ENCODE data around the gene ERN2.

DNA sequence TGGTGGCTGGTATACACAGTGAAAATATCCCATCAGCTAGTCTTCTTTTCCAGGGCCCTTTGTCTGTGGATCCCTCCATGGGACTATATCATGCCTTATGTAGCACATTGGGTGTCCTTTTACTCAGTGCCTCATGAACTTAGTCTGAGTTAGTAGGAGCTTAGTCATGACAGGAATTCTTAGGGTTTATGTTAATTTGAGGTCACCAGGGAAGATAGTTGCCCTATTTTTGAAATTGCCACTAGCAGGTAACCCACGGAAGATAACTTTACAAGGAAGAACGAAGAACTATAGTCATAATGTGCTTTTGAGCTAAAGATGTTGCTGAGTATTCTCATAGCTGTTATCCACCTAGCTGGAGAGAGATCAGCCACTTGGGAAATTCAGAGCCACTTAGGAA is 49.1 kb downstream of the ERN2 start:
- TF ChIP-seq POLR2A (IDR thresholded peaks at IDR 0.05; ENCODE audit: insufficient read depth in 1 of 2, low read depth in 2 of 2, low read length in 2 of 2): no peak
- TF ChIP-seq, protein P1, sequence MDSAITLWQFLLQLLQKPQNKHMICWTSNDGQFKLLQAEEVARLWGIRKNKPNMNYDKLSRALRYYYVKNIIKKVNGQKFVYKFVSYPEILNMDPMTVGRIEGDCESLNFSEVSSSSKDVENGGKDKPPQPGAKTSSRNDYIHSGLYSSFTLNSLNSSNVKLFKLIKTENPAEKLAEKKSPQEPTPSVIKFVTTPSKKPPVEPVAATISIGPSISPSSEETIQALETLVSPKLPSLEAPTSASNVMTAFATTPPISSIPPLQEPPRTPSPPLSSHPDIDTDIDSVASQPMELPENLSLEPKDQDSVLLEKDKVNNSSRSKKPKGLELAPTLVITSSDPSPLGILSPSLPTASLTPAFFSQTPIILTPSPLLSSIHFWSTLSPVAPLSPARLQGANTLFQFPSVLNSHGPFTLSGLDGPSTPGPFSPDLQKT (CRISPR knock-in tag; IDR thresholded peaks at IDR 0.05; ENCODE audit: borderline replicate concordance): no peak
- TF ChIP-seq AGO2 (optimal IDR thresholded peaks at IDR 0.05; ENCODE audit: low read depth, low read length): no peak
- TF ChIP-seq ZNF652 (CRISPR knock-in tag; IDR thresholded peaks at IDR 0.05; ENCODE audit: borderline replicate concordance, low read depth): no peak
- TF ChIP-seq, protein P2, sequence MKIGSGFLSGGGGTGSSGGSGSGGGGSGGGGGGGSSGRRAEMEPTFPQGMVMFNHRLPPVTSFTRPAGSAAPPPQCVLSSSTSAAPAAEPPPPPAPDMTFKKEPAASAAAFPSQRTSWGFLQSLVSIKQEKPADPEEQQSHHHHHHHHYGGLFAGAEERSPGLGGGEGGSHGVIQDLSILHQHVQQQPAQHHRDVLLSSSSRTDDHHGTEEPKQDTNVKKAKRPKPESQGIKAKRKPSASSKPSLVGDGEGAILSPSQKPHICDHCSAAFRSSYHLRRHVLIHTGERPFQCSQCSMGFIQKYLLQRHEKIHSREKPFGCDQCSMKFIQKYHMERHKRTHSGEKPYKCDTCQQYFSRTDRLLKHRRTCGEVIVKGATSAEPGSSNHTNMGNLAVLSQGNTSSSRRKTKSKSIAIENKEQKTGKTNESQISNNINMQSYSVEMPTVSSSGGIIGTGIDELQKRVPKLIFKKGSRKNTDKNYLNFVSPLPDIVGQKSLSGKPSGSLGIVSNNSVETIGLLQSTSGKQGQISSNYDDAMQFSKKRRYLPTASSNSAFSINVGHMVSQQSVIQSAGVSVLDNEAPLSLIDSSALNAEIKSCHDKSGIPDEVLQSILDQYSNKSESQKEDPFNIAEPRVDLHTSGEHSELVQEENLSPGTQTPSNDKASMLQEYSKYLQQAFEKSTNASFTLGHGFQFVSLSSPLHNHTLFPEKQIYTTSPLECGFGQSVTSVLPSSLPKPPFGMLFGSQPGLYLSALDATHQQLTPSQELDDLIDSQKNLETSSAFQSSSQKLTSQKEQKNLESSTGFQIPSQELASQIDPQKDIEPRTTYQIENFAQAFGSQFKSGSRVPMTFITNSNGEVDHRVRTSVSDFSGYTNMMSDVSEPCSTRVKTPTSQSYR (CRISPR knock-in tag; IDR thresholded peaks at IDR 0.05; ENCODE audit: borderline replicate concordance): no peak
- no peak for TF ChIP-seq AGO1 (IDR thresholded peaks at IDR 0.05; ENCODE audit: low read depth, low read length, poor library complexity, severe bottlenecking)
- TF ChIP-seq, protein P3, sequence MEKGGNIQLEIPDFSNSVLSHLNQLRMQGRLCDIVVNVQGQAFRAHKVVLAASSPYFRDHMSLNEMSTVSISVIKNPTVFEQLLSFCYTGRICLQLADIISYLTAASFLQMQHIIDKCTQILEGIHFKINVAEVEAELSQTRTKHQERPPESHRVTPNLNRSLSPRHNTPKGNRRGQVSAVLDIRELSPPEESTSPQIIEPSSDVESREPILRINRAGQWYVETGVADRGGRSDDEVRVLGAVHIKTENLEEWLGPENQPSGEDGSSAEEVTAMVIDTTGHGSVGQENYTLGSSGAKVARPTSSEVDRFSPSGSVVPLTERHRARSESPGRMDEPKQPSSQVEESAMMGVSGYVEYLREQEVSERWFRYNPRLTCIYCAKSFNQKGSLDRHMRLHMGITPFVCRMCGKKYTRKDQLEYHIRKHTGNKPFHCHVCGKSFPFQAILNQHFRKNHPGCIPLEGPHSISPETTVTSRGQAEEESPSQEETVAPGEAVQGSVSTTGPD (CRISPR knock-in tag; IDR thresholded peaks at IDR 0.05): no peak
- TF ChIP-seq CEBPB (IDR thresholded peaks at IDR 0.05; ENCODE audit: borderline replicate concordance, low read depth, low read length): no peak
- no peak for TF ChIP-seq GTF3A (CRISPR knock-in tag; conservative IDR thresholded peaks at IDR 0.05)
- TF ChIP-seq, protein P4, sequence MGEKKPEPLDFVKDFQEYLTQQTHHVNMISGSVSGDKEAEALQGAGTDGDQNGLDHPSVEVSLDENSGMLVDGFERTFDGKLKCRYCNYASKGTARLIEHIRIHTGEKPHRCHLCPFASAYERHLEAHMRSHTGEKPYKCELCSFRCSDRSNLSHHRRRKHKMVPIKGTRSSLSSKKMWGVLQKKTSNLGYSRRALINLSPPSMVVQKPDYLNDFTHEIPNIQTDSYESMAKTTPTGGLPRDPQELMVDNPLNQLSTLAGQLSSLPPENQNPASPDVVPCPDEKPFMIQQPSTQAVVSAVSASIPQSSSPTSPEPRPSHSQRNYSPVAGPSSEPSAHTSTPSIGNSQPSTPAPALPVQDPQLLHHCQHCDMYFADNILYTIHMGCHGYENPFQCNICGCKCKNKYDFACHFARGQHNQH (CRISPR knock-in tag; IDR thresholded peaks at IDR 0.05): no peak
- TF ChIP-seq, protein P5, sequence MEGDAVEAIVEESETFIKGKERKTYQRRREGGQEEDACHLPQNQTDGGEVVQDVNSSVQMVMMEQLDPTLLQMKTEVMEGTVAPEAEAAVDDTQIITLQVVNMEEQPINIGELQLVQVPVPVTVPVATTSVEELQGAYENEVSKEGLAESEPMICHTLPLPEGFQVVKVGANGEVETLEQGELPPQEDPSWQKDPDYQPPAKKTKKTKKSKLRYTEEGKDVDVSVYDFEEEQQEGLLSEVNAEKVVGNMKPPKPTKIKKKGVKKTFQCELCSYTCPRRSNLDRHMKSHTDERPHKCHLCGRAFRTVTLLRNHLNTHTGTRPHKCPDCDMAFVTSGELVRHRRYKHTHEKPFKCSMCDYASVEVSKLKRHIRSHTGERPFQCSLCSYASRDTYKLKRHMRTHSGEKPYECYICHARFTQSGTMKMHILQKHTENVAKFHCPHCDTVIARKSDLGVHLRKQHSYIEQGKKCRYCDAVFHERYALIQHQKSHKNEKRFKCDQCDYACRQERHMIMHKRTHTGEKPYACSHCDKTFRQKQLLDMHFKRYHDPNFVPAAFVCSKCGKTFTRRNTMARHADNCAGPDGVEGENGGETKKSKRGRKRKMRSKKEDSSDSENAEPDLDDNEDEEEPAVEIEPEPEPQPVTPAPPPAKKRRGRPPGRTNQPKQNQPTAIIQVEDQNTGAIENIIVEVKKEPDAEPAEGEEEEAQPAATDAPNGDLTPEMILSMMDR (CRISPR knock-in tag; IDR thresholded peaks at IDR 0.05): no peak
- TF ChIP-seq, protein P6, sequence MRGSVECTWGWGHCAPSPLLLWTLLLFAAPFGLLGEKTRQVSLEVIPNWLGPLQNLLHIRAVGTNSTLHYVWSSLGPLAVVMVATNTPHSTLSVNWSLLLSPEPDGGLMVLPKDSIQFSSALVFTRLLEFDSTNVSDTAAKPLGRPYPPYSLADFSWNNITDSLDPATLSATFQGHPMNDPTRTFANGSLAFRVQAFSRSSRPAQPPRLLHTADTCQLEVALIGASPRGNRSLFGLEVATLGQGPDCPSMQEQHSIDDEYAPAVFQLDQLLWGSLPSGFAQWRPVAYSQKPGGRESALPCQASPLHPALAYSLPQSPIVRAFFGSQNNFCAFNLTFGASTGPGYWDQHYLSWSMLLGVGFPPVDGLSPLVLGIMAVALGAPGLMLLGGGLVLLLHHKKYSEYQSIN (CRISPR knock-in tag; IDR thresholded peaks at IDR 0.05; ENCODE audit: borderline replicate concordance): no peak
- TF ChIP-seq IRF2 (CRISPR knock-in tag; IDR thresholded peaks at IDR 0.05): no peak

All from HepG2 (cell line).